Measurements from ENCODE around the gene DDIT4. TPM values are rescaled to one million over a fixed set of nuclear protein-coding genes. Genes with fewer than 3 reads are reported as not detected.
A peak's percentile ranks its signal among the peaks of the same experiment; 100 is the strongest.

Gene DDIT4
- total and polyA plus RNA-seq, 9 of the 15 experiments (the other 6 are each of a cell fraction or from before 2014, with no cell fraction given), result 8.2 to 675 (median 159) TPM

DNA sequence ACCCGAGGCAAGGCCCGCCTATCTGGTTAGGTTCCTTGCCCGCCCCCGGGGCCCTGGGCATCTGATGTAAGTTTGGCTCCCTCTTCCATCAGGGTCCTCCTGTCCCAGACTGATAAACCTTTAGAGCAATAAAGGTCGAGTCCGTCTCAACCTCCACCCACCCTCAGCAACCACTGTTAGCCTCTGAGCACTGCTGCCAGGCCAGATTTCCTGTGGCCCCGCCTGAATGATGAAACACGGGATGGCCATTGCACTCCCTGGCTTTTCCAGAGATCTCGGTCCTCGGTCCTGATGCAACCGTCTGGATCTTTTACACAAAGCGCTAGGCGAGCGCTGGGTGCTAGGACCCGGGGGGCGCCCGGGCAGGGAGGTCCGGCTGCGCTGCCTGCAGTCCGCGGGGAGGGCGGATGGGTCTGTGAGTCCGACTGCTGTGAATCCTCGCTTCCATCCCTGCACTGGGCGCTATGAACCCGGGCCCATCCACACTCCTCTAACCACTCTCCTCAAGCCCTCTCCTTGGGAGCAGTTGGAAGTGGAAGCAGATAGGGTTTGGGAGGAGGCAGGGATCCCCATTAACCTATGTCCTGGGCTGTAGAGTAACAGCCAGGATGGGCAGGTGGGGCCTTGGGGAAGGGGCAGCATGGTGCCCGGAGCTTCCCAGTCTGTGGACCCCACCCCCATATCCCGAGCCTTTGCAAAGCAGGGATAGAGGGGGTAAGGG lies 875 bp upstream of the DDIT4 start (continued):
- no peak for TF ChIP-seq MTF1 (CRISPR knock-in tag; IDR thresholded peaks at IDR 0.05; ENCODE audit: borderline replicate concordance)
- TF ChIP-seq ELF4 (CRISPR knock-in tag; IDR thresholded peaks at IDR 0.05), result peak; percentile 72; the same call in 1 of the 2 replicates
- no peak for TF ChIP-seq SAFB2 (IDR thresholded peaks at IDR 0.05; ENCODE audit: borderline replicate concordance, low read depth, low read length, severe bottlenecking)
- no peak for TF ChIP-seq HDAC3 (IDR thresholded peaks at IDR 0.05; ENCODE audit: borderline replicate concordance, partially characterized antibody)
- TF ChIP-seq, protein P1, sequence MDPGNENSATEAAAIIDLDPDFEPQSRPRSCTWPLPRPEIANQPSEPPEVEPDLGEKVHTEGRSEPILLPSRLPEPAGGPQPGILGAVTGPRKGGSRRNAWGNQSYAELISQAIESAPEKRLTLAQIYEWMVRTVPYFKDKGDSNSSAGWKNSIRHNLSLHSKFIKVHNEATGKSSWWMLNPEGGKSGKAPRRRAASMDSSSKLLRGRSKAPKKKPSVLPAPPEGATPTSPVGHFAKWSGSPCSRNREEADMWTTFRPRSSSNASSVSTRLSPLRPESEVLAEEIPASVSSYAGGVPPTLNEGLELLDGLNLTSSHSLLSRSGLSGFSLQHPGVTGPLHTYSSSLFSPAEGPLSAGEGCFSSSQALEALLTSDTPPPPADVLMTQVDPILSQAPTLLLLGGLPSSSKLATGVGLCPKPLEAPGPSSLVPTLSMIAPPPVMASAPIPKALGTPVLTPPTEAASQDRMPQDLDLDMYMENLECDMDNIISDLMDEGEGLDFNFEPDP (CRISPR knock-in tag; IDR thresholded peaks at IDR 0.05), result no peak; the same call in 1 of the 2 replicates
- TF ChIP-seq RBM22 (IDR thresholded peaks at IDR 0.05; ENCODE audit: low read depth, low read length, poor library complexity, severe bottlenecking), result no peak
- TF ChIP-seq TAL1 (IDR thresholded peaks at IDR 0.05), result no peak; the same call in 1 of the 2 replicates
- no peak for TF ChIP-seq RBM34 (IDR thresholded peaks at IDR 0.05; ENCODE audit: borderline replicate concordance, insufficient read depth, low read length)
- TF ChIP-seq, protein P2, sequence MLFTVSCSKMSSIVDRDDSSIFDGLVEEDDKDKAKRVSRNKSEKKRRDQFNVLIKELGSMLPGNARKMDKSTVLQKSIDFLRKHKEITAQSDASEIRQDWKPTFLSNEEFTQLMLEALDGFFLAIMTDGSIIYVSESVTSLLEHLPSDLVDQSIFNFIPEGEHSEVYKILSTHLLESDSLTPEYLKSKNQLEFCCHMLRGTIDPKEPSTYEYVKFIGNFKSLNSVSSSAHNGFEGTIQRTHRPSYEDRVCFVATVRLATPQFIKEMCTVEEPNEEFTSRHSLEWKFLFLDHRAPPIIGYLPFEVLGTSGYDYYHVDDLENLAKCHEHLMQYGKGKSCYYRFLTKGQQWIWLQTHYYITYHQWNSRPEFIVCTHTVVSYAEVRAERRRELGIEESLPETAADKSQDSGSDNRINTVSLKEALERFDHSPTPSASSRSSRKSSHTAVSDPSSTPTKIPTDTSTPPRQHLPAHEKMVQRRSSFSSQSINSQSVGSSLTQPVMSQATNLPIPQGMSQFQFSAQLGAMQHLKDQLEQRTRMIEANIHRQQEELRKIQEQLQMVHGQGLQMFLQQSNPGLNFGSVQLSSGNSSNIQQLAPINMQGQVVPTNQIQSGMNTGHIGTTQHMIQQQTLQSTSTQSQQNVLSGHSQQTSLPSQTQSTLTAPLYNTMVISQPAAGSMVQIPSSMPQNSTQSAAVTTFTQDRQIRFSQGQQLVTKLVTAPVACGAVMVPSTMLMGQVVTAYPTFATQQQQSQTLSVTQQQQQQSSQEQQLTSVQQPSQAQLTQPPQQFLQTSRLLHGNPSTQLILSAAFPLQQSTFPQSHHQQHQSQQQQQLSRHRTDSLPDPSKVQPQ (CRISPR knock-in tag; IDR thresholded peaks at IDR 0.05; ENCODE audit: borderline replicate concordance), result no peak
- no peak for TF ChIP-seq NFIC (IDR thresholded peaks at IDR 0.05)
- TF ChIP-seq, protein P3, sequence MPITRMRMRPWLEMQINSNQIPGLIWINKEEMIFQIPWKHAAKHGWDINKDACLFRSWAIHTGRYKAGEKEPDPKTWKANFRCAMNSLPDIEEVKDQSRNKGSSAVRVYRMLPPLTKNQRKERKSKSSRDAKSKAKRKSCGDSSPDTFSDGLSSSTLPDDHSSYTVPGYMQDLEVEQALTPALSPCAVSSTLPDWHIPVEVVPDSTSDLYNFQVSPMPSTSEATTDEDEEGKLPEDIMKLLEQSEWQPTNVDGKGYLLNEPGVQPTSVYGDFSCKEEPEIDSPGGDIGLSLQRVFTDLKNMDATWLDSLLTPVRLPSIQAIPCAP (CRISPR knock-in tag; IDR thresholded peaks at IDR 0.05; ENCODE audit: borderline replicate concordance), result no peak
- TF ChIP-seq, protein P4, sequence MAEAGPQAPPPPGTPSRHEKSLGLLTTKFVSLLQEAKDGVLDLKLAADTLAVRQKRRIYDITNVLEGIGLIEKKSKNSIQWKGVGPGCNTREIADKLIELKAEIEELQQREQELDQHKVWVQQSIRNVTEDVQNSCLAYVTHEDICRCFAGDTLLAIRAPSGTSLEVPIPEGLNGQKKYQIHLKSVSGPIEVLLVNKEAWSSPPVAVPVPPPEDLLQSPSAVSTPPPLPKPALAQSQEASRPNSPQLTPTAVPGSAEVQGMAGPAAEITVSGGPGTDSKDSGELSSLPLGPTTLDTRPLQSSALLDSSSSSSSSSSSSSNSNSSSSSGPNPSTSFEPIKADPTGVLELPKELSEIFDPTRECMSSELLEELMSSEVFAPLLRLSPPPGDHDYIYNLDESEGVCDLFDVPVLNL (CRISPR knock-in tag; IDR thresholded peaks at IDR 0.05; ENCODE audit: low read depth), result peak; percentile 67
- TF ChIP-seq, protein P5, sequence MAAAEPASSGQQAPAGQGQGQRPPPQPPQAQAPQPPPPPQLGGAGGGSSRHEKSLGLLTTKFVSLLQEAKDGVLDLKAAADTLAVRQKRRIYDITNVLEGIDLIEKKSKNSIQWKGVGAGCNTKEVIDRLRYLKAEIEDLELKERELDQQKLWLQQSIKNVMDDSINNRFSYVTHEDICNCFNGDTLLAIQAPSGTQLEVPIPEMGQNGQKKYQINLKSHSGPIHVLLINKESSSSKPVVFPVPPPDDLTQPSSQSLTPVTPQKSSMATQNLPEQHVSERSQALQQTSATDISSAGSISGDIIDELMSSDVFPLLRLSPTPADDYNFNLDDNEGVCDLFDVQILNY (CRISPR knock-in tag; IDR thresholded peaks at IDR 0.05), result no peak; the same call in 1 of the 2 replicates
- no peak for TF ChIP-seq DPF2 (IDR thresholded peaks at IDR 0.05)
- TF ChIP-seq ZNF668 (CRISPR knock-in tag; IDR thresholded peaks at IDR 0.05), result peak; percentile 51; the same call in 1 of the 2 replicates
- no peak for TF ChIP-seq CBX2 (IDR thresholded peaks at IDR 0.05; ENCODE audit: insufficient read depth, low read length, poor library complexity, severe bottlenecking)
- TF ChIP-seq ZNF121 (CRISPR knock-in tag; conservative IDR thresholded peaks at IDR 0.05), result no peak
- TF ChIP-seq, protein P6, sequence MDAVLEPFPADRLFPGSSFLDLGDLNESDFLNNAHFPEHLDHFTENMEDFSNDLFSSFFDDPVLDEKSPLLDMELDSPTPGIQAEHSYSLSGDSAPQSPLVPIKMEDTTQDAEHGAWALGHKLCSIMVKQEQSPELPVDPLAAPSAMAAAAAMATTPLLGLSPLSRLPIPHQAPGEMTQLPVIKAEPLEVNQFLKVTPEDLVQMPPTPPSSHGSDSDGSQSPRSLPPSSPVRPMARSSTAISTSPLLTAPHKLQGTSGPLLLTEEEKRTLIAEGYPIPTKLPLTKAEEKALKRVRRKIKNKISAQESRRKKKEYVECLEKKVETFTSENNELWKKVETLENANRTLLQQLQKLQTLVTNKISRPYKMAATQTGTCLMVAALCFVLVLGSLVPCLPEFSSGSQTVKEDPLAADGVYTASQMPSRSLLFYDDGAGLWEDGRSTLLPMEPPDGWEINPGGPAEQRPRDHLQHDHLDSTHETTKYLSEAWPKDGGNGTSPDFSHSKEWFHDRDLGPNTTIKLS (IDR thresholded peaks at IDR 0.05; ENCODE audit: borderline replicate concordance, low read depth), result no peak
